ENCODE measurements around the gene ARHGAP42. TPM values are rescaled to one million over a fixed set of nuclear protein-coding genes. Genes with fewer than 3 reads are reported as not detected.

ARHGAP42 gene
- total RNA-seq, 2 experiments from 2014 or later = 0.05 to 0.10 TPM

- DNase-seq = no peak
- Mint-ChIP-seq H3K27me3 (no peaks in the 10 kb centered on the region), H3K36me3 (ENCODE audit: low read depth) (no peaks in the 10 kb centered on the region), H3K4me1 (no peaks in the 10 kb centered on the region), H3K4me3 (no peak overlapping the region), H3K27ac (no peak overlapping the region), H3K9me3 (peaks cover 5% of the 10 kb centered on the region)
- ChIA-PET CTCF (no interaction called here), POLR2A (no interaction called here)
These were observed 283.4 kb downstream of the ARHGAP42 start for GRCh38 chr11:100970283-100971164.

DNA sequence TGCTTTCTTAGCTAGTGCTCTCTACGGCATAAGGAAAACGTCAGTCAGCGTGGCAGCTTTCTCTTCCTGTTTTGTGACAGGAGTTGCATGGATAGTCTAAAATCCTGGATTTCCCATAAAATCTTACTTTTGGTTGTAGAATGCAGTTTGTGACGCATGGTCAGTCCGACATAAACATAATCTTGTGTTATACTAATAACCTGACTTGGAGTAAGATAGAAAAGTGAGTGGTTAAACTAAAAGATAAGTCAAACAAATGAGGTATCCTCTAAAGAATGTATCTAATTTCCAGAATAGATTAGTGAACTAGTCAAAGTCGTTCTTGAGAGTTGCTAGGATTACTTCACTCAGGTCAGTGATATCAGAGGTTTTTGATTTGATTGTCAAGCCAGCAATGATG lies 285.0 kb downstream of the ARHGAP42 start:
- ChIA-PET CTCF (no interaction called here), POLR2A (no interaction called here)
- no peak for DNase-seq
- Mint-ChIP-seq H3K4me1 (no peaks in the 10 kb centered on the region), H3K36me3 (ENCODE audit: low read depth) (no peaks in the 10 kb centered on the region), H3K27me3 (no peaks in the 10 kb centered on the region), H3K9me3 (peaks cover 5% of the 10 kb centered on the region), H3K27ac (no peak overlapping the region), H3K4me3 (no peak overlapping the region)

DNA sequence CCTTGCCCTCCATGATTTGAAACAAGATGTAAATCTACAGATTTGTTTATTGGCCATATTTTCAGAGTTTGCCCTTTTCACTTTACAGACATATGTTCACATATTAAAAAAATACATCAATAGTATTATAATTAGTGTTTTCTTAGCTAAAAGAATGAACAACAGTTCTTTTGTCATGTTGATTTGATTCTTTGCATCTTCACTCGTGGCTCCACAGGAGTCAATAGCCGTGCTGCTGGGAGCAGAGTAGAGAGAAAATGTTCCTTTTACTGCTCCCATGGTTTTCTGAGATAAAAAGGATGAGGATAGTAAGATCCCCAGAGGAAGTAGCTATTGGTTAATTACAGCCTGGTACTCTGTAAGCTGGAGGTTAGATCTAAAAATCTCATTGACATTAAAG lies 291.4 kb downstream of the ARHGAP42 start:
- ChIA-PET CTCF (no interaction called here), POLR2A (no interaction called here)
- Mint-ChIP-seq H3K27ac (no peak overlapping the region), H3K4me3 (no peak overlapping the region), H3K27me3 (no peaks in the 10 kb centered on the region), H3K4me1 (no peaks in the 10 kb centered on the region), H3K36me3 (ENCODE audit: low read depth) (no peaks in the 10 kb centered on the region), H3K9me3 (no peaks in the 10 kb centered on the region)
- DNase-seq = no peak

DNA sequence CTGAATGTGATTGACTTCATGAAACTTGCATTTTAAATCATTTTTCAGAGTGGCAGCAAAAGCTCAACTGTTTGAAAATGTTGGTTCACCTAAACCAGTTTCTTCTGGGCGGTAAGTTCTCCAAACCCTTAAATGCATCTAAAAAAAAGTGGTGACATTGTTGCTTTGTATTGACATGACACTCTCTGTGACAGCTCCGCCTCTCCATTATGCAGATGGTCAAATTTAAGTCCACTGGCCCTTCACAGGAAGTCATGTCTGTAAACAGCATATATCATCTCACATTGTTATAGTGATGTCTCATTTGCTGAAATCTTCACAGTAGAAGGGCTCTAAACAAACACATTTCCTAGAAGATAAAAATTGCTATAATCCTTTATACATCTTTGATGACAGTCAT lies 291.9 kb downstream of the ARHGAP42 start:
- Mint-ChIP-seq H3K4me3 (no peak overlapping the region), H3K4me1 (no peaks in the 10 kb centered on the region), H3K27ac (no peak overlapping the region), H3K36me3 (ENCODE audit: low read depth) (no peaks in the 10 kb centered on the region), H3K9me3 (no peaks in the 10 kb centered on the region), H3K27me3 (no peaks in the 10 kb centered on the region)
- POLR2A ChIA-PET = no interaction called here
- DNase-seq = no peak
- CTCF ChIA-PET = no interaction called here

GRCh38 chr11:100980156-100980555 lies 293.1 kb downstream of the ARHGAP42 start:
- no peaks in the 10 kb centered on the region for H3K36me3 Mint-ChIP-seq (ENCODE audit: low read depth)
- no peaks in the 10 kb centered on the region for H3K27me3 Mint-ChIP-seq
- no peak for DNase-seq

DNA sequence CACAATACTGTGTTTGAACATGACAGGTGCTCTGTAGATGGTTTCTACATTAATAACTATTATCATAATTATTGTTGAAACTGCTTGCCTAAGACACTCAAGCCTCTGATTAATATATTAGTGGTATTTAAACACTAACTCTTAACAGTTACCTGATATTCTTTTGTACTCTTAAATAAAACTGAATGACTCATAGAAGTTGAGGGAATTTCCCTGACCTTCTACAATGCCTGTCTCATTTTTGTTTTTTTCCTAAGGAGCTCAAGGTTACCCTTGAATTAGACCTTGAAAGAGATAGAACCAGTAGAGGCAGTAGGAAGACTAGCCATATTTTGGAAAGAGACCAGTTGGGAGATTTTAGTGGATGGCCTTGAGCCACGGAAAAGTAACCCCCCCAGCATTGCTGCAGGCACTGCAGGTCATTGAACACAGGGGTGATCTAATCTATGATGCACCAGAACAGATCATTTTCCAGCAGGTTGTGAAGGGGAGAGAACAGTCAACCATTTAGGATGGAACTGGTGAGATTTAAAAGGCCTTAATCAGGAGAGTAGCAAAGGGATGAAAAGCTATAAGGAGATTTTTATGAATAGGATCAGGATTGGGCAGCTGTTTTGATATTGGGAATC lies 294.2 kb downstream of the ARHGAP42 start:
- Mint-ChIP-seq H3K4me3 (no peak overlapping the region), H3K27me3 (no peaks in the 10 kb centered on the region), H3K27ac (no peak overlapping the region), H3K9me3 (no peaks in the 10 kb centered on the region), H3K36me3 (ENCODE audit: low read depth) (no peaks in the 10 kb centered on the region), H3K4me1 (no peaks in the 10 kb centered on the region)
- DNase-seq = no peak
- CTCF ChIA-PET = no interaction called here
- POLR2A ChIA-PET = no interaction called here

More at GRCh38 chr11:100980156-100980555, 293.1 kb downstream of the ARHGAP42 start:
- no peak overlapping the region for H3K27ac Mint-ChIP-seq
- H3K9me3 Mint-ChIP-seq = no peaks in the 10 kb centered on the region
- ChIA-PET POLR2A (no interaction called here), CTCF (no interaction called here)
- no peak overlapping the region for H3K4me3 Mint-ChIP-seq
- no peaks in the 10 kb centered on the region for H3K4me1 Mint-ChIP-seq

DNA sequence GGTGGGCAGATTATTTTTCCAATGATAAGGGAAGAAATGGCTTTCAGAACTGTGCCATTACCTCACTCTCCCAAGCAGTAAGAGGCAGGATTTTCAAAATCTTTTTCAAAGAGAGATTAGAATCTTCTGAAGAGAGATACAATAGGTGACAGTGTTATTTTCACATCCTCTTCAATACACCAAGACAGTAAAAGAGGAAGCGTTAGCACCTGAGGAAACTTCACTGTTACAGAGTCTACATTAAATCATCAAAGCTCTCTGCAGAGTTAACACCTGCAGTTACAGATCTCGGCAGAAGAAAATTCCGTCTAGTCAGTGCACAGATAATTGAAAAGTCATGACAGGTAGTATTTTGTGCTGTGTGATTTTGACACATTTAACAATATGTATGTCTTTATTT lies 297.6 kb downstream of the ARHGAP42 start:
- no peak overlapping the region for H3K27ac Mint-ChIP-seq
- POLR2A ChIA-PET = no interaction called here

DNA sequence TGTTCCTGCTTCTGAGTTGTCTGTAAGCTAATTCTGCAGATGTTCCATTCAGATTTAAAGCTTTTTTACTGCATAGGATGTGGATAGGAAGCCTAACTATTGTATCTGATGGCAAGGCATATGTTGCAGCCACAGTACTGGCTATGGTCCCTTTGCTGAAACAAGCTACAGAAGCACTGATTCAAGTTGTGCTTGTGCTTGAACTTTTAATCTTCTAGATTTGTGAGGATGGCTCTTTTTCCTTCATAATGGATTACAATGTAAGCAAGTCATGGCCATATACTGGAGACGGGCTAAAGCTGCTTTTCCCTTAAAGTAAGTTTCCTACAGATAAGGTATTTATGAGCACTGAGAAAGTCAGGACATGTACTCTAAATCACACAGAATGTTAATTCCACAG lies 303.8 kb downstream of the ARHGAP42 start:
- no peak overlapping the region for H3K27ac Mint-ChIP-seq

More for the DNA sequence above, 297.6 kb downstream of the ARHGAP42 start:
- no peak overlapping the region for H3K4me3 Mint-ChIP-seq
- no peaks in the 10 kb centered on the region for H3K9me3 Mint-ChIP-seq
- H3K27me3 Mint-ChIP-seq = no peaks in the 10 kb centered on the region
- no peak for DNase-seq
- no peaks in the 10 kb centered on the region for H3K36me3 Mint-ChIP-seq (ENCODE audit: low read depth)
- CTCF ChIA-PET = no interaction called here
- no peaks in the 10 kb centered on the region for H3K4me1 Mint-ChIP-seq

DNA sequence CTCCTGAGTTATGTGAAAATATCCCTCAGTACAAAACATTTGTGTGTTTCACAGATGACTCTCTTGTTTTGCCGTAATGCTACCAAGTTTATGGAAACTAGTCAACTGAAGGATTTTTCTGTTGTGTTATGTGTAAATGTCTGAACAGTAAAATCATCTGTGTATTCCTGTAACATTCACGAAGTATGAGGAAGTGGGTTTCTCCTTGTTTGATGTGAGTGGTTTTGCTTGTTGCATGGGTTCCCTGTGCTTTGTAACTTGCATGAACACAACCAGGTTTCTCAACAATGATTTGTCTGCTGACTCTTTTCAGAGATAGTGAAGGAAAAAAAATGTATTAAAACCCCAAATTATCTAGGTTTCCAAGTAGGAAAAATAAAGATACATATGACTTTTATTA lies 304.5 kb downstream of the ARHGAP42 start:
- Mint-ChIP-seq H3K9me3 (no peaks in the 10 kb centered on the region), H3K27me3 (no peaks in the 10 kb centered on the region), H3K36me3 (ENCODE audit: low read depth) (no peaks in the 10 kb centered on the region), H3K4me3 (no peak overlapping the region), H3K27ac (no peak overlapping the region), H3K4me1 (no peaks in the 10 kb centered on the region)
- ChIA-PET CTCF (no interaction called here), POLR2A (no interaction called here)
- no peak for DNase-seq

More for the DNA sequence above, 303.8 kb downstream of the ARHGAP42 start:
- Mint-ChIP-seq H3K4me1 (no peaks in the 10 kb centered on the region), H3K36me3 (ENCODE audit: low read depth) (no peaks in the 10 kb centered on the region), H3K9me3 (no peaks in the 10 kb centered on the region), H3K27me3 (no peaks in the 10 kb centered on the region), H3K4me3 (no peak overlapping the region)
- no peak for DNase-seq
- CTCF ChIA-PET = no interaction called here
- POLR2A ChIA-PET = no interaction called here

DNA sequence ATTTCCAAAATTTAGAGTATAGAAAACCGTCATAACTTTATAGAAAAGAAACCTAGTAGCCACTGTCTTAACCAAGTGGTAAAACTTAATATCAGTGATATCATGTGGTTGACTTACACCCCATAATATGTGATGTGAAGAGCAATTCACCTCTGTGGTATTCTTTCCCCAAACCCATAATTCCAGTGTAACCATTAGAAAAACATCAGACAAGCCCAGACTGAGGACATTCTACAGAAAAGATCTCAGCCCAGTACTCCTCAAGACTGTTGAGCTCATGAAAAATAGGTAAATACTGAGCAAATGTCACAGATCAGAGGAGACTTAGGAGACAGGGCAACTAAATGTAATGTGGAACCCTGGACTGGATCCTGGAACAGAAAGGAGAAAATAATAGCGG lies 307.9 kb downstream of the ARHGAP42 start:
- Mint-ChIP-seq H3K9me3 (no peaks in the 10 kb centered on the region), H3K36me3 (ENCODE audit: low read depth) (no peaks in the 10 kb centered on the region), H3K27ac (no peak overlapping the region), H3K4me3 (no peak overlapping the region), H3K27me3 (no peaks in the 10 kb centered on the region), H3K4me1 (no peaks in the 10 kb centered on the region)
- ChIA-PET CTCF (no interaction called here), POLR2A (no interaction called here)
- DNase-seq = no peak

DNA sequence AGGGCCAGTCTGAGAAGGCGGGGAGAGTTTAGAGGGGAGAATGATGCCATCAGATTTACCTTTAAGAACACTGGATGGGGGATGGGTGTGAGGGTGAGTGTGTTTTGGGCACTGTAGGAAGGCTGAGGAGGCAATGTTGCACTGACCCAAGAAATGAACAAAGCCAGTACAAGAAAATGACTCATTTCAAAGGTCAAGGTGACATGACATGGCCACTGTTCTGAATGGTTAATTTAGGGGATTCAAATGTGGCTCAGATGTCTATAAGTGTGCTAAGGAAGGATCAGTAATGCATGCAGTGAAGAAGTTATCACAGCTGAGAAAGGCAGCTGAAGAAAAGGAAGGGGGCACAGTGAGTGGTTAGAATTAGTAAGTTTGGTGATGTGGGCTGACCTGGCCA lies 312.7 kb downstream of the ARHGAP42 start:
- H3K9me3 Mint-ChIP-seq = no peaks in the 10 kb centered on the region
- ChIA-PET CTCF (no interaction called here), POLR2A (no interaction called here)
- no peaks in the 10 kb centered on the region for H3K36me3 Mint-ChIP-seq (ENCODE audit: low read depth)
- H3K27me3 Mint-ChIP-seq = no peaks in the 10 kb centered on the region
- H3K27ac Mint-ChIP-seq = no peak overlapping the region
- no peak overlapping the region for H3K4me3 Mint-ChIP-seq
- no peak for DNase-seq
- H3K4me1 Mint-ChIP-seq = no peaks in the 10 kb centered on the region

GRCh38 chr11:101003468-101003867 lies 316.4 kb downstream of the ARHGAP42 start:
- Mint-ChIP-seq H3K9me3 (no peaks in the 10 kb centered on the region), H3K27ac (no peak overlapping the region), H3K4me3 (no peak overlapping the region), H3K36me3 (ENCODE audit: low read depth) (no peaks in the 10 kb centered on the region), H3K27me3 (no peaks in the 10 kb centered on the region), H3K4me1 (no peaks in the 10 kb centered on the region)
- CTCF ChIA-PET = no interaction called here
- POLR2A ChIA-PET = no interaction called here
- DNase-seq = no peak

GRCh38 chr11:101008961-101009689 lies 322.0 kb downstream of the ARHGAP42 start:
- Mint-ChIP-seq H3K4me1 (no peaks in the 10 kb centered on the region), H3K9me3 (peaks cover 2% of the 10 kb centered on the region), H3K27me3 (no peaks in the 10 kb centered on the region), H3K4me3 (no peak overlapping the region), H3K36me3 (ENCODE audit: low read depth) (no peaks in the 10 kb centered on the region), H3K27ac (no peak overlapping the region)
- POLR2A ChIA-PET = no interaction called here
- DNase-seq = no peak
- CTCF ChIA-PET = no interaction called here
